Endothelial cell of umbilical vein (primary cell): ENCODE results near the gene EOLA1.
"Not testable (repeated sequence)": the region's sequence is repeated elsewhere in the genome, so short reads cannot be mapped to it uniquely, and the experiment has no call there.

Experiments
- EZH2 ChIP-seq: IDR thresholded peaks from 2 replicates; pipeline ENCODE4 v1.6.1; 2012; ENCODE audit warnings: borderline replicate concordance, low read depth, mild to moderate bottlenecking, moderate library complexity, low read length, inconsistent platforms; ENCODE audit not compliant: severe bottlenecking
- FOS ChIP-seq: IDR thresholded peaks from 2 replicates; pipeline ENCODE4 v1.6.1; 2011; ENCODE audit warnings: mild to moderate bottlenecking, low read length, moderate library complexity, borderline replicate concordance; ENCODE audit not compliant: insufficient read depth
- GATA2 ChIP-seq: IDR thresholded peaks from 2 replicates; pipeline ENCODE4 v1.7.0; 2011; ENCODE audit warnings: low read depth, mild to moderate bottlenecking, moderate library complexity, mixed read lengths, low read length; ENCODE audit not compliant: insufficient read length, insufficient read depth
- JUN ChIP-seq: IDR thresholded peaks from 2 replicates; pipeline ENCODE4 v1.6.1; 2011; ENCODE audit warnings: borderline replicate concordance, low read depth; ENCODE audit not compliant: insufficient read length, insufficient read depth
- MYC ChIP-seq: IDR thresholded peaks from one replicate; pipeline ENCODE4 v1.6.1; 2011; ENCODE audit warnings: mild to moderate bottlenecking, low read depth, low read length
- POLR2A ChIP-seq: IDR thresholded peaks from 2 replicates; pipeline ENCODE4 v1.6.1; 2012; ENCODE audit warnings: low read depth, mild to moderate bottlenecking, control low read depth, low read length
- POLR2AphosphoS5 ChIP-seq: IDR thresholded peaks from 2 replicates; pipeline ENCODE4 v1.6.1; 2012; ENCODE audit warnings: low read depth, mild to moderate bottlenecking, control low read depth, low read length, moderate library complexity; ENCODE audit not compliant: insufficient read depth
- TF ChIP-seq, protein P1 (sequence below), 2 donors: IDR thresholded peaks; 1 replicate in 1 of 2; 2 replicates in 1 of 2; pipeline ENCODE4 v1.5.1; 2011; ENCODE audit warnings: low read length in 2 of 2, mild to moderate bottlenecking in 2 of 2, moderate library complexity in 2 of 2, control low read depth in 1 of 2, inconsistent platforms in 1 of 2, low read depth in 1 of 2; ENCODE audit not compliant: insufficient read depth in 1 of 2; ENCODE audit errors: extremely low read depth in 1 of 2
- TF ChIP-seq, protein P2 (sequence below): IDR thresholded peaks from 2 replicates; pipeline ENCODE4 v1.6.1; 2011; ENCODE audit not compliant: insufficient read depth, insufficient read length

DNA sequence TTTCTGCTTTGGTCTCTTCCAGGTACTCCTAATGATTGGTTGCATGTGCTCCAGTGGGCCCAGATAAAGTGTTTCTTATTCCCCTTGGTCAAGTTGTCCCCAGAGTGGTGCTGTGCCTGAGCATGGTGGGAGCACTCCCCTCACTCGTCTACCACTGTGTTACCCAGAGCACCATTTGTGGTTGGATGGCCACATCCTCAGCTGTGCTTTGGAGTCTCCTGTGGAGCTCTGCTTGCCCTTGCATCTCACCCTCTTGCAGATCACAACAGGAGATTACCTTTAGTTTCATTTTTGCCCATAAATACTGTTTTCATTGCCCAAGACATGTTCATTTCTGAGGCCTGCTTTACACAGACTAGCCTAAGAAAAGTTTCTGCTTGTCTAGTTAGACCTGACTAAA, 9.6 kb downstream of the EOLA1 start:
- not testable (repeated sequence) for TF ChIP-seq FOS, EZH2, POLR2A, POLR2AphosphoS5, GATA2, JUN, MYC
- TF ChIP-seq, protein P1, sequence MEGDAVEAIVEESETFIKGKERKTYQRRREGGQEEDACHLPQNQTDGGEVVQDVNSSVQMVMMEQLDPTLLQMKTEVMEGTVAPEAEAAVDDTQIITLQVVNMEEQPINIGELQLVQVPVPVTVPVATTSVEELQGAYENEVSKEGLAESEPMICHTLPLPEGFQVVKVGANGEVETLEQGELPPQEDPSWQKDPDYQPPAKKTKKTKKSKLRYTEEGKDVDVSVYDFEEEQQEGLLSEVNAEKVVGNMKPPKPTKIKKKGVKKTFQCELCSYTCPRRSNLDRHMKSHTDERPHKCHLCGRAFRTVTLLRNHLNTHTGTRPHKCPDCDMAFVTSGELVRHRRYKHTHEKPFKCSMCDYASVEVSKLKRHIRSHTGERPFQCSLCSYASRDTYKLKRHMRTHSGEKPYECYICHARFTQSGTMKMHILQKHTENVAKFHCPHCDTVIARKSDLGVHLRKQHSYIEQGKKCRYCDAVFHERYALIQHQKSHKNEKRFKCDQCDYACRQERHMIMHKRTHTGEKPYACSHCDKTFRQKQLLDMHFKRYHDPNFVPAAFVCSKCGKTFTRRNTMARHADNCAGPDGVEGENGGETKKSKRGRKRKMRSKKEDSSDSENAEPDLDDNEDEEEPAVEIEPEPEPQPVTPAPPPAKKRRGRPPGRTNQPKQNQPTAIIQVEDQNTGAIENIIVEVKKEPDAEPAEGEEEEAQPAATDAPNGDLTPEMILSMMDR (IDR thresholded peaks at IDR 0.05; ENCODE audit: extremely low read depth in 1 of 2, insufficient read depth in 1 of 2, low read depth in 1 of 2, low read length in 2 of 2) = not testable (repeated sequence)
- TF ChIP-seq, protein P2, sequence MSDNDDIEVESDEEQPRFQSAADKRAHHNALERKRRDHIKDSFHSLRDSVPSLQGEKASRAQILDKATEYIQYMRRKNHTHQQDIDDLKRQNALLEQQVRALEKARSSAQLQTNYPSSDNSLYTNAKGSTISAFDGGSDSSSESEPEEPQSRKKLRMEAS = not testable (repeated sequence)
